GM19035 (cell line): ENCODE measurements around the gene DDX59.

Experiments
- ATAC-seq: cut with Tn5 transposase; IDR thresholded peaks from one replicate; pipeline ENCODE4 v1.9.1; 2021; ENCODE audit not compliant: unreplicated experiment

The DDX59 gene

DNA sequence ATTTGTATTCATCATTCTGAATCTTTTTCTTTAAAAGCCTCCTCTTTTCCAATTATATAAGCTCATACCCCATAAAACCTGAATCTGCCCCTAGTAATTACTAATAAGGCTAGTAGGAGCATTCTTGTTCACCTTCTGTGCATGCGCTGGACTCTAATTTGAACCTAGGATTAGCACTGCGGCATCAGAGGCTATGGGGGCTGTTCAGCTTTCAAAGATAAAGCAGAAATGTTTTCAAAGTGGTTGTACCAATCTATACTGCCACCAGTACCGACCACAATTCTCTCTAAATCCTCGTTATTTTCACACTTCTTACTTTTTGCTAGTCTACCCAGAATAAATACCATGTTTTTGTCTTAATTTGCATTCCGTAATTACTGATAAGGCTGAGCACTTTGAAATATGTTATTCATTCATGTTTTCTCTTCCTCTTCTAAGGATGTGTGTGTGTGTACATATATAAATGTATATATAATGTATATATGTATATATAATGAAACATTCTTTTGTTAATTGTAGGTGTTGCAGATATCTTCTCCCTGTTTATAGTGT lies 1.6 kb upstream of the DDX59 start:
- ATAC-seq, result no peak

DNA sequence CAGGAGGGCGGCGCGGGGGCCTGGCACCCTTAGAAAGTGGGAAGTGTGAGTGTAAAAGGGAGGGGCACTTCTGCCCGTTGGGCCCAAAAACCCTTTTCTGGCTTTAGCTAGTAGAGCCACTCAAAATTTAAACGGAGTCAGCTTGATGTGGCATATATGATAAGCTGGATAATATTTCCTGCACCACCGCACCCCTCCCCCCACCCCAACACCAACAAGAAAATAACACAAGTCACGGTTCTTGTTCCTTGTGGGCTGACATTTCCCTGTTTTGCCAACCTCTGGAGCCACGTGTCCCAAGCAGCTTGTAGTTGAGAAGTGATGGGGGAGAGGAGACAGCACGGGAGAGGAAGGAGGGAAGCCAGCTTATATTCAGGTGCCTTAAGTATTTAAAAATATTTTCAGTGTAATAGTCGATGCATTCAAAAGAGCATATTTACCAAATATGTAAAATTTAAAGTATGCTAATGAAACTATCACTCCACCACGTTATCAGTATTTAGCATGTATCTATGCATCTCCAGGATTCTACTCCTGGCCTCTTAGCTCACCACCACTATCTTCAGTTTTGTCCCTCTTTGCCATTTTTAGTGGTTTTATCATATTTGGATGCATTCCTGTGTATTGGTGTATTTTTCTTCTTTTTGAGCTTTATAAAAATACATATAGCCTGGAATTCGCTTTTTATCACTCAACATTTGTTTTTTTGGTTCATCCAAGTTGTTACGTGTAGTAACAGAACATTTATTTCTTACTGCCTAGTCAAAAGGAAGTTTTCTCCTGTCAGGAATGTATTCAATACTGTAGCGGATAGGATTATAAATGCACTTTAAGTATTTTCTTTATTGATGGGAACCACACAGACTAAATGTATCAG lies 773 bp upstream of the DDX59 start:
- ATAC-seq, result peak; percentile 26

DNA sequence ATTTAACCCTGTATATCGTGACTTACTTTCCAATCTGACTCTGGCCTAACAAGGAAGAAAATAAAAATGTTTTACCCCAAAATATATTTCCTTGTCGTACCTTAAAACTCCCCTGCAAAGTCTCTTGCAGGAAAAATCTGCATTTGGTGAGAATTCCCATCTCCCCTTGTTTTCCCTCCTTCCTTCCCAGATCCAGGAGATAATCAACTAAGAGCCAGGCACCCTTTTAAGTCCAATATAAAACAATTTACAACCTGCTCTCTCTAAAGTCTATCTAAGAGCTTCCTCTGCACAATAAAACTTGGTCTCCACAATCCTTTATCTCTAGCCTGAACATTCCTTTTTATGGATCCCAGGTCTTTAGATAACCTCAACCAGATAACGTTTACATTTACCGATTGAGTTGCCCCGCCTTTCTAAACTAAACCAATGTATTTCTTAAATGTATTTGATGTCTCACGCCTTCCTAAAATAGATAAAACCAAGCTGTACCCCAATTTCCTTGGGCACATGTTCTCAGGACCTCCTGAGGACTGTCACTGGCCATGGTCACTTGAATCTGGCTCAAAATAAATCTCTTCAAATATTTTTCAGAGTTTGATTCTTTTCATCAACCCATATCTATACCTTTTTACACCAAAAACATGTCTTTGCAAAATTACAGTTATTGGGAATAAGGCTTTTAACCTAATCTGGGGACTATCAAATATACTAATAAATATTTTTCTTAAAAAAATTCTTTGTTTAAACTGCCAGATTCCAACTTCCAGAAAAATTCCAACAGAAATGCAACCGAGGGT lies 993 bp downstream of the DDX59 start:
- ATAC-seq, result no peak

DNA sequence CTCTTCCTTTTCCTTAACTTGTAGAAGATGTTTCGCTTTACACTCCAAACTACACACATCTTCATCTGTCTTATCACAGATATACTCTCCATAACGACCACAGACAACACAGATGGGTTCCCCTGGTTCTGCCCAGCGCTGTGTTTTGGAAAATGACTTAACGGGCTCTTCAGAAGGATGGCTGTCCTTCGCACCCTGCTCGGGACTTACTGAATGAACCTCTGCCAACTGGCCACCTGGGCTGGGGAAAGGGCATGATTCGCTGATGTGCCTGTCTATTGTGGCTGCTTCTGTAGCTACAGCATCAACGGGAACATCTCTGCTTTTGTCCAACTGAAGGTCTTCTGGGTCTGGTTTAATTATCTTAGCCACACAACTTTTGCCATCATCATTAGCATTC lies 3.4 kb downstream of the DDX59 start:
- ATAC-seq, result no peak

DNA sequence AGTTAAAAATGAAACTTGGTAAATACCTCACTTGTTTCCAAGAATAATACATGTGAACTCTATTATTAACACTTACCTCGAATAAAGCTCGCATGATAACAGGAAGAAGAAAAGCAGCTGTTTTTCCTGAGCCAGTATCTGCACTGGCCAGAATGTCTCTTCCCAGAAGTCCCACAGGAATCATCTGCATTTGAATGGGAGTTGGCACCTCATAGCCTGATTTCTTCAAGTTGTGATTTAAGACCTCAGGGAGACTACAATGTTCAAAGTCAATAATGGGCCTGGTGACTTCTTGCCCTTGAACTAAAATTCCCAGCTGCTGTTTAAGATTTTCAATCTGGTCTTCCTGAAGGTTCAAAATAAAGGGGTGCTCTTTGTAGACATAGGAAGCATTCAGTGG lies 3.8 kb downstream of the DDX59 start:
- no peak for ATAC-seq

DNA sequence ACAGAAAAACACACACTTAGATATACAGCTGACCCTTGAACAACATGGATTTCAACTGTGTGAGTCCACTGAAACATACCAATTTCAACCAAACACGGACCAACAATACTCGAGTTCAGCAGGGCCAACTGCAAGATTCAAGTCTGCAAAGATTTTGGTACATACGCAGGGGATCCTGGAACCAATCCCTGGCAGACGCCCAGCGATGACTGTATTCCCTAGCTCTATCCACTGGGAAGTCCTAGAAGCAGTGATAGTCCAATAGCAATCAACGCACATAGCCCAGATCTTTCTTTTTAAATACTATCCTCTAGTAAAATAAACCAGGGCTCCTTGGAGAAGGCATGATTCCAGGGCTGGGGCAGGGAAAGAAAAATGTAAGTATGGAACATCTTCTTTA lies 9.0 kb downstream of the DDX59 start:
- ATAC-seq, result no peak

DNA sequence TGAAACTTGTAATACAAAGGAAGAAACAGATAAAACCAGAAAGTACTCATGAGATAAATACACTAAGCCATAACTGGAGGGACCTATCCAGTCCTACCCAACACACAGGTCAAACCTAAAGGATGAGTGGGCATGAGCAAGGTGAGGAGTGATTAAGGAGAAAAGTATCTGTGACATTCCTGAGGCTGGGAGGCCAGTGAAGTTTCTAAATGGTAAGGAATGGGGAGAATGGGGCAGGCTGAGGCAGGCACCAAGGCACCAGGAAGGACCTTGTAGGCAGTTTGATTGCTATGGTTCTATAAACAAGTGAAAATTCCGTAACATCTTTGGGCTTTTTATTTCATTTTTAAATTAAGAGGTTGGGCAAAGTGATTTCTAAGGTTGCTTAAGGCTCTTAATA lies 10.4 kb downstream of the DDX59 start:
- ATAC-seq, result no peak

DNA sequence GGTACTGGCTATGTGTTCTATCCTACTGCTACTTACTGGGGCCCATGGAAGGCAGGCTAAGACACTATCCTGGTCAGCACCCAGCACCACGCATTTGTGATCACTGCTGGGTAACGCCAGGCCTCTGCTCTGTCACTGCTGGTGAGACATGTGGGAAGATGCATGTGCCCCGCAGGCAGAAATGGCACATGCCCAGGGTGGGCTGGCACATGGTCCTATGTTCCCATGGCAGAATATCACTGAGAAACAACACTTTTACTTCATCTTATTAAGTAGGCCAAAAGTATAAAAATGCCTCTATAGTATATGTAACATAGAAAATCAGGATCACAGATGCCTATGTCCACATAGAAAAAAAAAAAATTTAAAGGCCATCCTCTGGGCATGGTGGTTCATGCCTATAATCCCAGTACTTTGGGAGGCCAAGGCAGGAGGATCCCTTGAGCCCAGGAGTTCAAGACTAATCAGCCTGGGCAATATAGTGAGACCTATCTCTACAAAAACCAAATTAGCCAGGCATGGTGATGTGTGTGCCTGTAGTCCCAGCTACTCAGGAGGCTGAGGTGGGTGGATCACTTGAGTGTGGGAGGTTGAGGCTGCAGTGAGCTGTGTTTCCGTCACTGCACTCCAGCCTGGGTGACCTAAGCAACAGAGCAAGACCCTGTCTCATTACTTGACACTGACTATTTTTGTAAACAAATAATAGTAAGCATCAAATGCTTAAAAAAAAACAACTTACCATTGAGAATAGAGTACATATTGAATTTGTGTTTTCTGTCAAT lies 11.5 kb downstream of the DDX59 start:
- ATAC-seq, result no peak

DNA sequence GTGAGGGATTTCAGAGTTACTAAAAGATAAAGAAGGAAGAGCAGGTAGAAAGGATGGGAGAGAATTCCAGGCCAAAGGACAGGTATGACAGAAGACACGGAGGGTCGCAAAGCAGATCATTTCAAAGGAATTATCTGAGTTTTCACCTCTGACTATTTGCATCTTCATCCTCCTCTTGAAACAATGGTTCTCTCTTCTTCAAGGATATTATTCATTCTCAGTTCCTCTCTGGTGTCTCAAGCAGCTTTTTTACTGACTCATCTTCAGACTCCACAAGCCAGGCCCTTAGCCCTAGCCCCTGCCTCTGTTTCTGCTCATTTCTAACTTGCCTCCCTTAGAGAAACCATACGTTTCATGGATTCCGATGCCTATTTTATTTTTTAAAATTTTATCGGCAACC lies 15.0 kb downstream of the DDX59 start:
- ATAC-seq, result peak; percentile 93

DNA sequence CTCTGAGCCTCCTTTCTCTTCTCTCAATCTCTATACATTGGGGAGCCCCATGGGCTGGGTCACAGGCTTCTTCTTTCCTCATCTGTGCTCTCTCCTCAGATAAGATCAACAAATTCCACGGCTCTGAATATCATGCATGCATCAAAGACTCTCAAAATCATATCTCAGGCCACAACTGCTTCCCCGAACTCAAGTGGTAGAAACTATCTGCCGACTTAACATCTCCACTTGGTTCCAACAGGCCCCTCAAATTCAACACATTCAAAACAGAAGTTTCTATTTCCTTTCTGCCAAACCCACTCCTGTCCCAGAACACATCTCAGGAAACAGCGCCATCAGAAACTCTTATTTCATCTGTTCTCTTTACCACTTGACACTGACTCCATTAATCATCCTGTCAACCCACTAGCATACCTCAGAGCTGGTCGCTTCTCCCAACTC lies 16.7 kb downstream of the DDX59 start:
- no peak for ATAC-seq

DNA sequence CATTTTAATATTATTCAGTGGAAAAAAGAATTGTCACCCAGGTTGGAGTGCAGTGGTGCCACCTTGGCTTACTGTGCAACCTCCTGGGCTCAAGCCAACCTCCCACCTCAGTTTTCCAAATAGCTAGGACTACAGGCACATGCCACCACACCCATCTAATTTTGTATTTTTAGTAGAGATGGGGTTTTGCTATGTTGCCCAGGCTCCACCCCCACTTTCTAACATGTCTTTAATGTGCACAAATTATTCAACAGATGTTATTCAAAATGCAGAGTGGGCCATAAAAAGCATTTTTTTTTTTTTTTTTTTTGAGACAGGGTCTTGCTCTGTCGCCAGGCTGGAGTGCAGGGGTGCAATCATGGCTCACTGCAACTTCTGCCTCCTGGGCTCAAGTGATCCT lies 17.3 kb downstream of the DDX59 start:
- no peak for ATAC-seq

DNA sequence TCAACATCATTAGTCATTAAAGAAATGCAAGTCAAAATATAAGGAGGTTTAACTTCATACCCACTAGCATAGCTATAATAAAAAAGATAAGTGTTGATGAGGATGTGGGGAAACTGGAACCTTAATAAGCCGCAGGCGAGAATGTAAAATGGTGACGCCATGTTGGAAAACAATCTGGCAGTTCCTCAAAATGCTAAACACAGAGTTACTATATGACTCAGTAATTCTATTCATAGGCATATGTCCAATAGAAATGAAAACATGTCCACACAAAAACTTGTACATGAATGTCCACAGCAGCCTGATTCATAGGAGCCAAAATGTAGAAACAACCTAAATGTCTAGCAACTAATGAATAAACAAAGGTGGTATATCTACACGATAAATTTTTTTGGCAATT lies 23.2 kb downstream of the DDX59 start:
- peak; percentile 55 for ATAC-seq

DNA sequence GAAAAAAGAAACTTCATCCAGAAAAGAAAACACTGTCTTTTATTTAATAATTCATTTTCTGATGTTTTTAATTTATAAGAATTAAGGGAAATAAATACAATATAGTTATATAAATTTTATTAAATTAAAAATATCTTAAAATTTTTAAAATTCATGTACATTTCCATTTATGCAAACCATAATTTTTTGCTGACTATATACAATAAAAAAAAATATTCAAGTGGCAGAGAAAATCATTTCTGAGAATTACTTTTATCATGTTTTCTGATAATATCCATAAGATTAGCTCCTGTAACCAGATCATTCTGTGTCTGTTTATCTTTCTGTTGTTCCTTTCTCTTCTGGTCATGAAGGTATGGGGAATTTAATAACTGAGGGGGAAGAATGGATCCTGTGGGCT lies 25.7 kb downstream of the DDX59 start:
- ATAC-seq, result no peak

DNA sequence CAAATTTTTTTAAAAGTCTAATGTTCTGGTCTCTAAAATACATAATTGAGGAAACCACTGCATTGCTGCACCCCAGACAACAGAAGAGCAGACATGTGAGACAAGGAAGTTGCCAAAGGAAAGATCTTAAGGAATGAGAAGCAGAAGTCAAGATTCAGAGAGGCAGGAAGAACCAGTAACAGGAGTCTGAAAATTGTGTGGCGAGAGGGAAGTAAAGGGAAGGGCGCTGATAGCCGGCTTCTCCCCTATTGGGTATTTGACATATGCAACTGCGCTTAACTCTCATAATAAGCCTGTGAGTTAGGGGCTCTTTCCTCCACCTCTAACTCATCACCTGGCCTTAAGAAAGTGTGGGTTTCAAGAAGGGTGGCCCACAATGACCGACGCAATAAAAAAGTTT lies 27.2 kb downstream of the DDX59 start:
- ATAC-seq, result no peak

DNA sequence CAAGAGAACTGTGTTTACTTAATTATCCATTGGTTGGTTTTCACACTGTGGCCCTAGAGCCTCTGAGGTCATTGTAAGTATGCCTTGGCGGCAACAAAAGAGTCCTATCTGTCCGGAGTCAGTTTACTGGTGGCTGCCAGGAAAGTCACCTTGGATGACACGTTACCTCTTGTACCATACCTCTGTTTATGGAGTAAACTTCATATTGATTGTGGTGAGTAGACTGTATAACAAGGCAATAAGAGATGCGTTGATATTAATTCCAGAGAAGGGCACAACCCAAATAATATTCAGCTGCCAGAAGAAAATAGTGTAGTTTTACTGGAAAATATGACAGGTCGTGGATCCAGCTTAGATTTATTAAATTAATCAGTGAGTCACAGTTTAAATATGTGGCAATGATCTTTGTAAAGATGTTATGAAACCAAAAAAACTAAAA lies 28.7 kb downstream of the DDX59 start:
- no peak for ATAC-seq

DNA sequence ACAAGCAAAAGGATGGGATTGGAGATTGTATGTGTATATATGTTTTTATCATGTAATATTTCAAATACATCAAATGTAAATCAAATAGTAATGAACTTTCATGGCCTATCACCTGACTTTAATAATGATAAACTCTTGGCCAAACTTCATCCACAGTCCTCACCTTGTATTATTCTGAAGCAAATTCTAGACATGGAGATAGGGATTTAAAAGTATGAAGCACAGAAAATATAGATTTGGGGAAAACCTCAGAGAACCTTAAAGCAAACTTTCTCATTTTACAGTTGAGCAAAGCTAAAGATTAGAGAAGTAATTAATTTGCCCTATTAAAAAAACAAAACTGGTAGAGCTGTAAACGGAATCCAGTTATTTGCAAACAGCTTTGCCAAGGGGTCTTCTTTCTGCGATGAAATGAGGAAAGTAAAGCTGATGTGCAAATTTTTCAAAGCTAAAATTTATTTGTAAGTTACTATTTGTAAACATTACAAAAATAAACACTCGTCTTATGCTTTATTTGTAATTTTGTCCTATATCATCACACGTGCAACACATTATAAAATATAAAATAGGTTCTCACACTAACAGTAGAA lies 29.2 kb downstream of the DDX59 start:
- no peak for ATAC-seq

DNA sequence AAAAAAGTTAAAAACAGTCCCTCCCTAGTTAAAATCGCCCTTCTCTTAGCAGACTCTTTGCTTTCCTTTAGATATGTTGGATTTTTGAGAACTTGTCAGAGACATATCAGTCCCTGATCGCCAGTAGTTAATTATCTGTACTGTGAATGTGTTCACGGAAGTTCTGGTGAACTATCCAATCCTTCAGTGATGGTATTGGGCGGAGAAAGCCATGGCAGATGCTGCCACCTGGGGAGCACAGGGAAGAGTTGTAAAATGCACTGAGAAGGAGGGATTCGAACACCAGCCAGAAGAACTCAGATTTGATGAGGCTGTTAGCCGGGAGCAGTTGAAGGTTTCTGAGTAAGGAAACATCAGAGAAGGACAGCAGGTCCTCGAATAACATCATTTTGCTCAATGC lies 31.6 kb downstream of the DDX59 start:
- no peak for ATAC-seq

DNA sequence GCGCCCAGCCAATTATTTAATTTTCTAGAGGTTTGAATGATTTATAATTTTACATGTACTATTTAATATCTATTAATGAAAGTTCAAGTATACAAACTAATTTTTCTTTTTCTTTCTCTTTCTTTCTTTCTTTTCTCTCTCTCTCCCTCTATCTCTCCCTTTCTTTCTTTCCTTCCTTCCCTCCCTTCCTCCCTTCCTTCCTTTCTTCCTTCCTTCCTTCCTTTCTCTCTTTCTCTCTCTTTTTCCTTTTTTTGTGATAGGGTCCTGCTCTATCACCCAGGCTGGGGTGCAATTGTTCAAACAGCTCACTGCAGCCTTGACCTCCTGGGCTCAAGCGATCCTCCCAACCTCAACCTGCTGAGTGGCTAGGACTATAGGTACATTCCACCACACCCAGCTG lies 33.0 kb downstream of the DDX59 start:
- no peak for ATAC-seq

DNA sequence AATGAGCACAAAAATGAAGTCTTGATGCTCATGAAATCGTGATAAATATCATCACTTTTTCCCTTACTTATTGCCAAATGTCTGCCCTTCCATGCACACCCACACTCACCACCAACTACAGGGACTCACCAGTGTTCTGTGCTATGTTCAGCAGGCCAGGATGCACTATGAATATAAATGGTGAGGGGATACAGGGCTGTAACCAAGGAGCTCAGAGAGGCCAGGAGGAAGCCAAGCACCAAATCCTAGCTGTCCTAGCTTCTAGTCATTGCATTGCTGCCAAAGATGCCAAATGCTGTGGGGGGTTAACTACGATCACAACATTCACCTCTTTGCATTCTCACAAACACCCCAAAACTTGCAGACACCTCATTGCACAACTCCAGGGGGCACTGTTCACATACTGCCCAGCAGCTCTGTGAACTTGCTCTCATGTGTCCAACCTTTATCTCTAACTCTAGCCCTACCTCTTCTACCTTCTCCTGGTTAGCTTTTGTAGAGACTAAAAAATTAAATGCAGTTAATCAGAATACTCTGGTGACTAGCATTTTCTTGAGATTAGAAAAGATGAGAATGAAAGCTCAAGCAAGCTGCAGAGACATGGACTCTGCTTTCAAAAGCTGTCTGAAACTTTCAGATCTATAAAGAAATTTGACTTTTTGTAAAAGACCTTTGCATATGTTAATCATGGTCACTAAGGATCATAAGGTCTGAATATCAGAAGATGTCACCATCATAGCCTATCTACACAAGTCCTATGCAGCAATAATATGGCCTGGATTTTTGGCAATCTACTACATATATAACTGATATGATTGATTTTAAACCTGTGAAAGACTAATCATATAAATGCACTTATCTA lies 35.2 kb downstream of the DDX59 start:
- no peak for ATAC-seq

DNA sequence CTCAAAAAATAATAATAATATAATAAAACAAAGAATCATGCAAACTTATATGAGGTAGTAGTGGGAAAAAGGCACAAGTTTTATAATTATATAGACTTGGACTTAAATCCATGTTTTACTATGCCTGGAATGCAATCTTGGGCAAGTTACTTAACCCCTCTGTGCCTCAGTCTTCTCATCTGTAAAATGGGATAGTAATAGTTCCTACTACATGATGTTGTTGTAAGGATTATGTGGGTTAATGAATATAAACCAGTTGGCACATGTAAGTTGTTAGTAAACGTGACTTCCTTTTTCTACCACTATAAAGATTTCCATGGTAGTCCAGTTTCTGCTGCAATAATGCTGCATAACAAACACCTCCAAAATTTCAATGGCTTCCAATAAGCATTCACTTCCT lies 38.3 kb downstream of the DDX59 start:
- no peak for ATAC-seq
